K562 (cell line): ENCODE measurements around the gene C19orf85. TPM values are rescaled to one million over a fixed set of nuclear protein-coding genes. Genes with fewer than 3 reads are reported as not detected.

Experiments
- ATAC-seq: fragments of 200-7000 bp; cut with Tn5 transposase; 3 replicates; pipeline ENCODE4 v1.9.1; 2020; ENCODE audit warnings: moderate library complexity
- BruUV-seq: library from RNA; stranded (reverse); fragments of 400-500 nt; replicated peaks from 2 replicates; lab custom pipeline; 2021; lab: Mats Ljungman, UMichigan
- CTCF ChIA-PET: fragments of 300-600 bp; formaldehyde crosslinking; extraction: SDS; loops from one replicate; lab custom pipeline; 2021; ENCODE audit warnings: low intra/inter-chr PET ratio; lab: Yijun Ruan, JAX
- POLR2A ChIA-PET: fragments of 300-600, 350-650 bp; sonication (Branson Sonifier 250); formaldehyde crosslinking; extraction: SDS; loops from one replicate; lab custom pipeline; 2021; ENCODE audit warnings: antibody characterized with exemption, inconsistent platforms; lab: Yijun Ruan, JAX
- DNase-seq, 4 experiments: peaks; one replicate each; pipeline versions ENCODE4 v3.0.0 to v3.0.0-alpha.2; 2011 to 2018; ENCODE audit warnings: low spot score in 3 of 4, mixed read lengths in 3 of 4; ENCODE audit errors: extremely low read depth in 1 of 4
- FAIRE-seq: peaks from 2 replicates; lab custom pipeline; 2011; peaks lifted over from hg19 to GRCh38; lab: Jason Lieb, UNC
- H2AFZ ChIP-seq: 2 replicates; pipeline ENCODE4 v1.6.0; 2011; ENCODE audit warnings: low read depth, low read length, control low read depth, inconsistent platforms
- H3K27ac ChIP-seq: fragments of 200-600 bp; 3 replicates; pipeline ENCODE4 v1.8.0; 2011; ENCODE audit warnings: low read depth, mild to moderate bottlenecking, control low read depth, inconsistent platforms, low read length, moderate library complexity, mixed read lengths; ENCODE audit errors: extremely low read depth
- H3K27me3 ChIP-seq, 2 experiments: fragments of 300-600 bp in 1 of 2; 2 replicates in 1 of 2; 3 replicates in 1 of 2; pipeline versions ENCODE4 v1.6.0 to v1.8.0; 2011; ENCODE audit warnings: inconsistent platforms in 2 of 2, low read length in 2 of 2, mild to moderate bottlenecking in 1 of 2, mixed read lengths in 1 of 2, moderate library complexity in 1 of 2; ENCODE audit not compliant: control insufficient read depth in 2 of 2, insufficient read depth in 2 of 2
- H3K36me3 ChIP-seq: fragments of 300-600 bp; 3 replicates; pipeline ENCODE4 v1.8.0; 2011; ENCODE audit warnings: mild to moderate bottlenecking, low read length, inconsistent platforms; ENCODE audit not compliant: control insufficient read depth, insufficient read depth
- H3K4me1 ChIP-seq, 2 experiments: fragments of 200-600 bp in 1 of 2; replicated peaks in 1 of 2; 2 replicates in 1 of 2; 3 replicates in 1 of 2; pipeline versions ENCODE4 v1.5.1 to v1.8.0; 2011; ENCODE audit warnings: inconsistent platforms in 2 of 2, low read length in 2 of 2, mild to moderate bottlenecking in 1 of 2, mixed read lengths in 1 of 2, moderate library complexity in 1 of 2; ENCODE audit not compliant: control insufficient read depth in 2 of 2, insufficient read depth in 2 of 2
- H3K4me2 ChIP-seq: 2 replicates; pipeline ENCODE4 v1.6.1; 2011; ENCODE audit warnings: low read length, control low read depth, inconsistent platforms, mixed read lengths; ENCODE audit not compliant: insufficient read depth
- H3K4me3 ChIP-seq: fragments of 200-600 bp; sonication (generic), shearing (Covaris generic); 2 replicates; pipeline ENCODE4 v1.5.1; 2016; ENCODE audit warnings: control low read depth, inconsistent platforms
- H3K79me2 ChIP-seq: fragments of 200-600 bp; 3 replicates; pipeline ENCODE4 v1.8.0; 2011; ENCODE audit warnings: low read length, inconsistent platforms; ENCODE audit not compliant: control insufficient read depth, insufficient read depth
- H3K9ac ChIP-seq, 2 experiments: 2 replicates each; pipeline versions ENCODE4 v1.6.0 to v1.6.1; 2011; ENCODE audit warnings: low read depth in 2 of 2, low read length in 2 of 2, control low read depth in 1 of 2, inconsistent platforms in 1 of 2, mild to moderate bottlenecking in 1 of 2, mixed read lengths in 1 of 2; ENCODE audit not compliant: insufficient read depth in 1 of 2
- H3K9me1 ChIP-seq: one replicate; pipeline ENCODE4 v1.6.0; 2011; ENCODE audit warnings: inconsistent platforms, mild to moderate bottlenecking, low read length, moderate library complexity; ENCODE audit not compliant: control insufficient read depth, insufficient read depth
- H3K9me3 ChIP-seq: replicated peaks from 2 replicates; pipeline ENCODE4 v1.5.1; 2011; ENCODE audit warnings: low read depth, low read length, inconsistent platforms; ENCODE audit not compliant: control insufficient read depth, insufficient read depth
- H4K20me1 ChIP-seq: replicated peaks from 2 replicates; pipeline ENCODE4 v1.6.1; 2011; ENCODE audit warnings: low read length, inconsistent platforms, mixed read lengths; ENCODE audit not compliant: control insufficient read depth, insufficient read depth
- BCOR ChIP-seq: fragments of 450-650 bp; IDR thresholded peaks from 2 replicates; pipeline ENCODE4 v1.6.1; 2016
- CAMTA2 ChIP-seq: fragments of 250-450 bp; sonication (Bioruptor Pico); conservative IDR thresholded peaks from 2 replicates; pipeline ENCODE4 v1.5.1; 2022
- CTBP1 ChIP-seq: fragments of 450-650 bp; IDR thresholded peaks from 2 replicates; pipeline ENCODE4 v1.6.1; 2016; ENCODE audit warnings: borderline replicate concordance
- ELF1 ChIP-seq: fragments of 200-800 bp; sonication (Bioruptor generic); IDR thresholded peaks from 2 replicates; pipeline ENCODE4 v1.6.1; 2016; ENCODE audit warnings: missing genetic modification characterization, missing compliant biosample characterization
- FOXA3 ChIP-seq, 2 experiments: fragments of 450-650 bp in 1 of 2; sonication (generic) in 1 of 2; formaldehyde crosslinking; IDR thresholded peaks in 1 of 2; conservative IDR thresholded peaks in 1 of 2; 2 replicates each; pipeline versions ENCODE4 v1.4.0 to v1.8.0; 2020 to 2022; ENCODE audit warnings: mild to moderate bottlenecking in 2 of 2, missing genetic modification reagents in 1 of 2
- MIER1 ChIP-seq: fragments of 450-650 bp; IDR thresholded peaks from 2 replicates; pipeline ENCODE4 v1.6.1; 2016; ENCODE audit warnings: antibody characterized with exemption, mild to moderate bottlenecking, low read depth
- NRF1 ChIP-seq, 2 experiments: fragments of 450-650 bp; IDR thresholded peaks in 1 of 2; conservative IDR thresholded peaks in 1 of 2; 2 replicates each; pipeline ENCODE4 v1.6.1; 2014; ENCODE audit warnings: mild to moderate bottlenecking in 2 of 2
- PHF8 ChIP-seq: fragments of 200-600 bp; sonication (generic); IDR thresholded peaks from 2 replicates; pipeline ENCODE4 v1.6.1; 2012; ENCODE audit warnings: mixed run types, mild to moderate bottlenecking, inconsistent platforms, low read length, moderate library complexity, borderline replicate concordance
- ZBTB40 ChIP-seq, 2 experiments: fragments of 450-650 bp in 1 of 2; sonication (generic) in 1 of 2; formaldehyde crosslinking in 1 of 2; IDR thresholded peaks; 2 replicates each; pipeline versions ENCODE4 v1.7.1 to v1.9.0; 2016 to 2022; ENCODE audit warnings: inconsistent platforms in 1 of 2, mild to moderate bottlenecking in 1 of 2, missing genetic modification reagents in 1 of 2
- ZNF280A ChIP-seq: fragments of 450-650 bp; IDR thresholded peaks from 2 replicates; pipeline ENCODE4 v1.6.1; 2018; ENCODE audit warnings: mild to moderate bottlenecking, low read depth; ENCODE audit not compliant: partially characterized antibody
- WGBS: fragments of 100-300 bp; shearing (Covaris generic); methylation state at CpG from one replicate; pipeline ENCODE4 v1.1.6; 2016; ENCODE audit warnings: low coverage, mixed read lengths; ENCODE audit not compliant: insufficient coverage; ENCODE audit errors: missing lambda C conversion rate; 5-methylcytosine and 5-hydroxymethylcytosine counted together
- in situ Hi-C: fragments of 300-500 bp; cut with MboI; formaldehyde crosslinking; loops from 4 replicates; pipeline ENCODE4 v1.15.0; 2018; ENCODE audit warnings: inconsistent platforms, mixed read lengths
- intact Hi-C: fragments of 100-400 bp; cut with micrococcal nuclease; formaldehyde crosslinking; loops from 2 replicates; pipeline ENCODE4 v1.14.2; 2022
- polyA plus RNA-seq, 8 experiments: library from polyadenylated mRNA; depleted of rRNA in 4 of 8; stranded (reverse) in 5 of 8; unstranded in 3 of 8; fragments of >200 nt; fragmentation: Nextera tagmentation in 2 of 8; fragmentation: Illumina TruSeq in 1 of 8; extraction: Ambion mirVana in 2 of 8; extraction: Trizol in 1 of 8; gene quantifications; 2 replicates each; pipeline versions ENCODE4 v1.2.1 to v1.2.3, GENCODE V29; 2011 to 2014; ENCODE audit warnings: inconsistent platforms in 1 of 8, missing spikeins in 1 of 8
- total RNA-seq, 7 experiments: library from RNA; depleted of rRNA in 6 of 7; stranded (reverse); fragments of >200 nt in 6 of 7; fragmentation: Illumina TruSeq in 2 of 7; extraction: Trizol in 2 of 7; gene quantifications; 2 replicates each; pipeline versions ENCODE4 v1.2.1 to v1.2.3, GENCODE V29; 2011 to 2021; ENCODE audit warnings: low replicate concordance in 1 of 7

The C19orf85 gene
- total and polyA plus RNA-seq, 9 of the 15 experiments (the other 6 are each of a cell fraction or from before 2014, with no cell fraction given) = not detected

DNA sequence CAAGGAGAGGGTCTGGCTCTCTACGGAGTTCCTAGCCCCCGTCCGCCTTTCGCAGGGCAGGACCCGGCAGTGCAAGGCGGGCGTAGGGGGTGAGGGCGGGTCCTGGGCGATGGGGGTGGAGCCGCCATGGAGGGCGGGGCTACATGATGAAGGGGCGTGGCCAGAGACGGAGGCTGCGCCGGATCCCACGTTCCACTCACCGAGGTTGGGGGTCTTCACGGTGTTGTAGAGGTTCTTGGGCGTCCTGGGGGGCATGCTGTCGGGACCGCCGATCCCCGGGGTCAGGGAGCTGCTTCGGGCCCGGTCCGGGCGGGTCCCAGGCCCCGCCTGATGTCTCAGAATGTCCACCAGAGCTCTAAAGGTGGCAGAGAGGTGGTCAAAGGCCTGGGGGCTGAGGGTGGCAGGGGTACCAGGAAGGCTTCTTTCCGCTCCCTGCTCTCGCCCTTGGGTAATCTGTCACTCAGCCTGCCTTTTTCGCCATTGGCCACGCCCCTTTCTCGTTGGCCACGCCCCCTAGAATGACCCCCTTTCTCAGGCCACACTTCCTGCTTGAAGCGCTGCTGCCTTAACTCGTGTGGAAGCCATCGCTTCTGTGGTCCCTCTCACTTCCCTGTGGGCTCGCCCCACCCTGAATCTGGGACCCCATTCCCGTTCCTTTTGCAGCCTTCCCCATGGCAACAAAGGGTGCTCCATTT, 24.0 kb downstream of the C19orf85 start:
- Histone ChIP-seq H2AFZ (peak overlapping the region; percentile 94), H3K79me2 (no peaks in the 10 kb centered on the region), H3K4me1 (peaks cover 18 to 54% of the 10 kb centered on the region in 2 experiments), H3K4me3 (peak overlapping the region; percentile 64), H3K9me3 (no peaks in the 10 kb centered on the region), H3K9me1 (no peaks in the 10 kb centered on the region), H3K27me3 (peaks cover 6 to 19% of the 10 kb centered on the region in 2 experiments), H3K4me2 (peak overlapping the region; percentile 83), H3K36me3 (no peaks in the 10 kb centered on the region), H3K27ac (peak overlapping the region; percentile 87), H3K9ac (peak overlapping the region; percentile 88 to 91), H4K20me1 (peaks cover 10% of the 10 kb centered on the region)
- in situ Hi-C loops (loop anchor here (25.0 kb wide), 1 partner anchor 778 kb away; the partner anchor contains the start of gene LILRB4), intact Hi-C loops (no loop called here)
- POLR2A ChIA-PET = no interaction called here
- WGBS = 2% methylated on average over 31 of the region's 39 CpGs
- DNase-seq (peak; percentile 84 to 95 (median 92)), FAIRE-seq (peak; percentile 94), ATAC-seq (peak; percentile 90)
- BruUV-seq = TSS peak; percentile 48
- CTCF ChIA-PET = no interaction called here
- TF ChIP-seq ZBTB40 (IDR thresholded peaks at IDR 0.05) = peak; percentile 46; the same call in 1 of the 2 replicates
- TF ChIP-seq ZBTB40 (CRISPR knock-in tag; IDR thresholded peaks at IDR 0.05) = no peak
- peak; percentile 51; the same call in 1 of the 2 replicates for TF ChIP-seq PHF8
- no peak for TF ChIP-seq CAMTA2
- TF ChIP-seq NRF1 (conservative IDR thresholded peaks at IDR 0.05 in 1 of 2, IDR thresholded peaks at IDR 0.05 in 1 of 2) = peak; percentile 77 to 79
- TF ChIP-seq ZNF280A = peak; percentile 9
- TF ChIP-seq CTBP1 = 0 out of 2 replicates have a peak, but pooled peaks have one; percentile 5
- TF ChIP-seq MIER1 = 0 out of 2 replicates have a peak, but pooled peaks have one; percentile 14
- TF ChIP-seq ELF1 (tag) = peak; percentile 61
- TF ChIP-seq BCOR = 0 out of 2 replicates have a peak, but pooled peaks have one; percentile 7
- peak in 1 of 2 experiments; percentile 21; a peak in 1 of 4 replicates for TF ChIP-seq FOXA3 (CRISPR knock-in tag; conservative IDR thresholded peaks at IDR 0.05 in 1 of 2, IDR thresholded peaks at IDR 0.05 in 1 of 2)
